ENCODE results near the gene PARN. TPM values are rescaled to one million over a fixed set of nuclear protein-coding genes. Genes with fewer than 3 reads are reported as not detected.
"Not testable (repeated sequence)": the region's sequence is repeated elsewhere in the genome, so short reads cannot be mapped to it uniquely, and the experiment has no call there.

PARN gene
- total RNA-seq, 5 donors from 2014 or later (not counting 1 experiment from before 2014, with no cell fraction given) = 34.4 to 42.7 (median 38.4) TPM

DNA sequence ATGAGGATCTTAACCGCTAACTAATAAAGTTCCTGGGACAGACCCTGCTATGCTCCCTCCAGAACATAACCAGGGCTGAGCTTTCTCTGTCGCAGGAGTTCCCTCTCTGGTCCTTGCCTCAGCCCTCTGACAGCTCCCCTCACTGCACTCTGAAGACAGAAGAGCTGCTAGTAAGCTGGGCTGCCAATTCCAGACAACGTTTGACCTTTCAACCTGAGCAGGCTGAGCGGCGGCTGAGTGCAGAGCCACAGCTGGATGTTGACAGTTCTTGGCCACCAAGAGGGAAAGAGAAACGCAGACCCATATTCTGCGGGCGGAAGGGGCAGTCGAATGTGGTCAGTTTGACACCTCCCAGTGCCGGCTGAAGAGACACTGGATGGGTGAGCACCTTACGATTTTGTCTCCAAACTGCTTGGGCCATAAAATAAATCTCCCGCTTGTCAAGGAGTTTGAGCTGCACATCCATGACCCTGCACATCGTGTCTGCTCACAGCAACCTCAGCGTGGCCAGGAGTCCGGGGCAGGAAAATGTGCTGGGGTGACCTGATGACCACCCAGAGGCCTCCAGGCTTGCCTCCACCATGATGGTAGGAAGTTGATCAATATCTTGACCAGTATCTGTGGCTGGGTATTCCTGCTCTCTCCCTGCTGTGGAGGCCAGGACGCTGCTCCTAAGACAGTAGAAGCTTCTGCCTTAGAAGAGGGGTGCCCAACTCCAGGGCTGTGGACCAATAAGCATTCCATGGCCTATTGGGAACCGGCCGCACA lies 209.2 kb downstream of the PARN start:
- H3K4me3 ChIP-seq (ENCODE audit: control insufficient read depth in 1 of 2, extremely low read depth in 1 of 2, low read length in 1 of 2) = no peak overlapping the region
- H3K4me3 Mint-ChIP-seq = no peak overlapping the region
- no peaks in the 10 kb centered on the region for H3K27me3 ChIP-seq (replicated peaks in 1 of 2; ENCODE audit: control insufficient read depth in 2 of 2, extremely low read depth in 1 of 2, insufficient read depth in 2 of 2, low read length in 1 of 2)
- ChIA-PET POLR2A (no interaction called here), CTCF (no interaction called here)
- H3K36me3 ChIP-seq (ENCODE audit: control insufficient read depth in 2 of 2, extremely low read depth in 1 of 2, insufficient read depth in 1 of 2, low read length in 1 of 2) = peaks cover 0 to 6% of the 10 kb centered on the region in 2 donors
- no peak overlapping the region for H3K27ac ChIP-seq (ENCODE audit: low read length)
- no peaks in the 10 kb centered on the region for H3K4me1 ChIP-seq (ENCODE audit: control insufficient read depth in 1 of 2, extremely low read depth in 1 of 2, insufficient read depth in 2 of 2, low read length in 2 of 2)
- no peaks in the 10 kb centered on the region for H3K27me3 Mint-ChIP-seq
- no peaks in the 10 kb centered on the region for H3K4me1 Mint-ChIP-seq
- ATAC-seq (replicated peaks in 1 of 4) (no peak), DNase-seq (no peak)
- peaks cover 13% of the 10 kb centered on the region for H3K36me3 Mint-ChIP-seq
- H3K9me3 ChIP-seq = no peaks in the 10 kb centered on the region
- H3K27ac Mint-ChIP-seq = no peak overlapping the region
- WGBS (ENCODE audit: insufficient coverage) = 93% methylated on average over 13 of the region's 18 CpGs
- no peaks in the 10 kb centered on the region for H3K9me3 Mint-ChIP-seq

DNA sequence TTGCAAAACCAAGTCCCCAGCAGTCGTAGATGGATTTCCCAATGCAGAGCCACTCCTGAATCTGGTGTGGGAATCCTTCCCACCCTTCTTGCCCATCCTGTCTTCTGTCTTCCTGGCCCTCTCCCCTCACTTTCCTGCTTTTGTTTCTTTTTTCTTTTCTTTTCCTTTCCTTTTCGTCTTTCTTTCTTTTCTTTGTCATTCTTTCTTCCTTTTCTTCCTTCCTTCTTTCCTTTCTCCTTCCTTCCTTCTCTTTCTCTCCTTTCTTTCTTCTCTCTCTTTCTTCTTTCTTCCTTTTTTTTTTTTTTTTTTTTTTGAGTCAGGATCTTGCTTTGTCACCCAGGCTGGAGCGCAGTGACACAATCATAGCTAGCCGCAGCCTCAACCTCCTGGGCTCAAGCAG lies 209.8 kb downstream of the PARN start:
- POLR2A ChIA-PET; DNase-seq; H3K9me3 Mint-ChIP-seq; H3K27me3 ChIP-seq (replicated peaks in 1 of 2; ENCODE audit: control insufficient read depth in 2 of 2, extremely low read depth in 1 of 2, insufficient read depth in 2 of 2, low read length in 1 of 2); H3K4me3 ChIP-seq (ENCODE audit: control insufficient read depth in 1 of 2, extremely low read depth in 1 of 2, low read length in 1 of 2); H3K4me1 Mint-ChIP-seq; H3K36me3 ChIP-seq (ENCODE audit: control insufficient read depth in 2 of 2, extremely low read depth in 1 of 2, insufficient read depth in 1 of 2, low read length in 1 of 2); H3K9me3 ChIP-seq; H3K27ac ChIP-seq (ENCODE audit: low read length); ATAC-seq (replicated peaks in 1 of 4); H3K27ac Mint-ChIP-seq; H3K4me1 ChIP-seq (ENCODE audit: control insufficient read depth in 1 of 2, extremely low read depth in 1 of 2, insufficient read depth in 2 of 2, low read length in 2 of 2); H3K4me3 Mint-ChIP-seq; CTCF ChIA-PET; H3K27me3 Mint-ChIP-seq: not testable (repeated sequence)
- H3K36me3 Mint-ChIP-seq = peaks cover 13% of the 10 kb centered on the region
- WGBS (ENCODE audit: insufficient coverage) = 95% methylated on average over 3 of the region's 4 CpGs

DNA sequence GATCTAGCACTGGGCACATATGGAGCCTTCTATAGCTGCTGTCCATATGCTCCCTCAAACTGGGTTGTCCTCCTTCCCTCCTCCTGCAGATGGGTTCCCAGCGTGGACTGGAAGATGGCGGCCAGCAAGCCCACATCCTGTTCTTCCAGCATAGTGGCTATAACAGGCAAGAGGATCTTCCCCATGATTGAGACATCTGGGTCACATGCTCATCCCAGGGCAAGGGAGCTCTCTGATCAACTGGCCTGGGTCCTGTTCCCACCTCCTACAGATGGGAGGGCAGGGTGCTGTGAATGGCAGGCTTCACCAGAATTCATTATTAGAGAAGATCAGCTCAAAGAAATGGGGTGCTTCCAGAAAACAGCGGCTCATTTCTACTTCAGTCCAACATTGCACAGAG lies 210.2 kb downstream of the PARN start:
- no peak overlapping the region for H3K4me3 Mint-ChIP-seq
- H3K36me3 Mint-ChIP-seq = peaks cover 13% of the 10 kb centered on the region
- CTCF ChIA-PET = no interaction called here
- Histone ChIP-seq H3K4me1 (ENCODE audit: control insufficient read depth in 1 of 2, extremely low read depth in 1 of 2, insufficient read depth in 2 of 2, low read length in 2 of 2) (no peaks in the 10 kb centered on the region), H3K27ac (ENCODE audit: low read length) (no peak overlapping the region), H3K27me3 (replicated peaks in 1 of 2; ENCODE audit: control insufficient read depth in 2 of 2, extremely low read depth in 1 of 2, insufficient read depth in 2 of 2, low read length in 1 of 2) (no peaks in the 10 kb centered on the region), H3K36me3 (ENCODE audit: control insufficient read depth in 2 of 2, extremely low read depth in 1 of 2, insufficient read depth in 1 of 2, low read length in 1 of 2) (peaks cover 0 to 6% of the 10 kb centered on the region in 2 donors), H3K4me3 (ENCODE audit: control insufficient read depth in 1 of 2, extremely low read depth in 1 of 2, low read length in 1 of 2) (no peak overlapping the region), H3K9me3 (no peaks in the 10 kb centered on the region)
- no peak for ATAC-seq (replicated peaks in 1 of 4)
- POLR2A ChIA-PET = no interaction called here
- WGBS (ENCODE audit: insufficient coverage) = 93% methylated on average over 2 of the region's 3 CpGs
- no peak overlapping the region for H3K27ac Mint-ChIP-seq
- H3K9me3 Mint-ChIP-seq = no peaks in the 10 kb centered on the region
- H3K4me1 Mint-ChIP-seq = no peaks in the 10 kb centered on the region
- H3K27me3 Mint-ChIP-seq = no peaks in the 10 kb centered on the region
- DNase-seq = no peak

DNA sequence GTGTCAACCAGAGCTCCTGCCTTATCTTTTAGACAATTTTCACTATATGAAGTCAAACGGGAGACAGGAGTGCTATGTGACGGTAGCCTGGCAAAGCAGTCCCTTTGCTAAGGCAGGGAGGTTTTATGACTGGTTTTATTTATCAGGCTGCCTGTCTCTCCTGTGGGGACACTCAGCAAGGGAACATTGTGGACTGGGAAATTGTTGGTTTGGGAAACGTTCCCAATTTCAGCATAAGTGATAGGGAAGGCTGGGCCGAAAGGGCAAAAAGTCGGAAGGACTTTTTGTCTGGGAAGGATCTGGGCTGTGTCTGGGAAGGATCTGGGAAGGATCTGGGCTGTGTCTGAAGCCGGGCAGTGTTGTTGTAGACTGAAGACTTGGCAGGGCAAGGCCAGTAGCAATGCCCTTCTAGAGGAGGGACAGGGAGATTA lies 211.2 kb downstream of the PARN start:
- DNase-seq (no peak), ATAC-seq (replicated peaks in 1 of 4) (no peak)
- Mint-ChIP-seq H3K9me3 (no peaks in the 10 kb centered on the region), H3K27ac (no peak overlapping the region), H3K4me1 (no peaks in the 10 kb centered on the region), H3K36me3 (peaks cover 10% of the 10 kb centered on the region), H3K4me3 (no peak overlapping the region), H3K27me3 (no peaks in the 10 kb centered on the region)
- 79% methylated on average over 5 of the region's 6 CpGs for WGBS (ENCODE audit: insufficient coverage)
- CTCF ChIA-PET = no interaction called here
- H3K36me3 ChIP-seq (ENCODE audit: control insufficient read depth in 2 of 2, extremely low read depth in 1 of 2, insufficient read depth in 1 of 2, low read length in 1 of 2) = peaks cover 0 to 6% of the 10 kb centered on the region in 2 donors
- POLR2A ChIA-PET = no interaction called here
- no peak overlapping the region for H3K27ac ChIP-seq (ENCODE audit: low read length)
- no peaks in the 10 kb centered on the region for H3K9me3 ChIP-seq
- H3K4me3 ChIP-seq (ENCODE audit: control insufficient read depth in 1 of 2, extremely low read depth in 1 of 2, low read length in 1 of 2) = no peak overlapping the region
- H3K27me3 ChIP-seq (replicated peaks in 1 of 2; ENCODE audit: control insufficient read depth in 2 of 2, extremely low read depth in 1 of 2, insufficient read depth in 2 of 2, low read length in 1 of 2) = no peaks in the 10 kb centered on the region
- no peaks in the 10 kb centered on the region for H3K4me1 ChIP-seq (ENCODE audit: control insufficient read depth in 1 of 2, extremely low read depth in 1 of 2, insufficient read depth in 2 of 2, low read length in 2 of 2)

DNA sequence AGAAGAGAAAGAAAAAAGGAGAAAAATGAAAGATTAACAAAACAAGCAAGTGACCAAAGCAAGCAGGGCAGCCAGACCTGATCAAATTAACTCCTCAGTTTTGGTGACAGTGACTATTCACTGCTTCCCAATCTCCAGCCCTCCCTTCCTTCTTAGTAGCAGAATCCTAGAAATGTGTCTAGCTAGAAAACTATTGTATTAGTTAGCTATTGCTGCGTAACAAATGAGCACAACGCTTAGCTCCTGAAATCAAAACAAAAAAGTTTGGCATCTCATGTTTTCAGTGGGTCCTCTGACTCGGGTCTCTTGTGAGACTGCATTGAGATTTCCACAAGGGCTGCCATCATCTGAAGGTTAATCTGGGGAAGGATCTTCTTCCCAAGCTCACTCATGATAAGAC lies 213.9 kb downstream of the PARN start:
- CTCF ChIA-PET = interaction anchor here (0.5 to 0.7 kb wide), 3 partner anchors 43 to 316 kb away, joined by 3 to 4 read pairs (median 3); no protein-coding TSS in a partner anchor
- no peak for ATAC-seq (replicated peaks in 1 of 4)
- H3K36me3 Mint-ChIP-seq = no peaks in the 10 kb centered on the region

DNA sequence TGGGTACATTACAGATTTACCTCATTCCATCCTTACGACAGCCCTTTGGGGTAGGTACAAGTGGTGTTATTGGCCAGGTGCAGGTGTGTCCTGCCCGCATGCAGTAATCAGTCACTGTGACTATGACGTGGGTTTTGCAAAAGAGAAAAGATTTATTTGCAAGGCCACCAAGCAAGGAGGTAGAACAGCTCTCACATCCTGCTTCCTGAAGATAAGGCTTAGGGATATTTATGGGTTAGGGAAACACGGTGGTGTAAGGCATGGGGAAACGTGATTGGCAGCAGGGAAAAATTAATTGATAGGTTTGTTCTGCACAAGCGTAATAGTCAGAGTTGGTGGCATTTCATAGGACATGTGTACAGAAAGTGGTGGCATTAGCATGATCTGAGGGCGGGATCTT lies 214.8 kb downstream of the PARN start:
- Mint-ChIP-seq H3K4me3 (no peak overlapping the region), H3K36me3 (no peaks in the 10 kb centered on the region), H3K9me3 (no peaks in the 10 kb centered on the region), H3K27ac (no peak overlapping the region), H3K27me3 (no peaks in the 10 kb centered on the region), H3K4me1 (no peaks in the 10 kb centered on the region)
- WGBS (ENCODE audit: insufficient coverage) = 20% methylated on average over 3 of the region's 7 CpGs
- Histone ChIP-seq H3K27ac (ENCODE audit: low read length) (no peak overlapping the region), H3K4me1 (ENCODE audit: control insufficient read depth in 1 of 2, extremely low read depth in 1 of 2, insufficient read depth in 2 of 2, low read length in 2 of 2) (no peaks in the 10 kb centered on the region), H3K9me3 (no peaks in the 10 kb centered on the region), H3K4me3 (ENCODE audit: control insufficient read depth in 1 of 2, extremely low read depth in 1 of 2, low read length in 1 of 2) (no peak overlapping the region), H3K27me3 (replicated peaks in 1 of 2; ENCODE audit: control insufficient read depth in 2 of 2, extremely low read depth in 1 of 2, insufficient read depth in 2 of 2, low read length in 1 of 2) (no peaks in the 10 kb centered on the region), H3K36me3 (ENCODE audit: control insufficient read depth in 2 of 2, extremely low read depth in 1 of 2, insufficient read depth in 1 of 2, low read length in 1 of 2) (no peaks in the 10 kb centered on the region)
- ChIA-PET CTCF (no interaction called here), POLR2A (no interaction called here)
- DNase-seq = no peak
- no peak for ATAC-seq (replicated peaks in 1 of 4)

More for the DNA sequence above, 213.9 kb downstream of the PARN start:
- no peak for DNase-seq
- no peaks in the 10 kb centered on the region for H3K9me3 Mint-ChIP-seq
- Histone ChIP-seq H3K9me3 (no peaks in the 10 kb centered on the region), H3K4me3 (ENCODE audit: control insufficient read depth in 1 of 2, extremely low read depth in 1 of 2, low read length in 1 of 2) (no peak overlapping the region), H3K36me3 (ENCODE audit: control insufficient read depth in 2 of 2, extremely low read depth in 1 of 2, insufficient read depth in 1 of 2, low read length in 1 of 2) (peaks cover 0 to 3% of the 10 kb centered on the region in 2 donors), H3K27ac (ENCODE audit: low read length) (no peak overlapping the region), H3K27me3 (replicated peaks in 1 of 2; ENCODE audit: control insufficient read depth in 2 of 2, extremely low read depth in 1 of 2, insufficient read depth in 2 of 2, low read length in 1 of 2) (no peaks in the 10 kb centered on the region), H3K4me1 (ENCODE audit: control insufficient read depth in 1 of 2, extremely low read depth in 1 of 2, insufficient read depth in 2 of 2, low read length in 2 of 2) (no peaks in the 10 kb centered on the region)
- no peak overlapping the region for H3K4me3 Mint-ChIP-seq
- H3K27me3 Mint-ChIP-seq = no peaks in the 10 kb centered on the region
- POLR2A ChIA-PET = no interaction called here
- no peak overlapping the region for H3K27ac Mint-ChIP-seq
- WGBS (ENCODE audit: insufficient coverage) = 100% methylated on average over 2 of the region's 3 CpGs
- H3K4me1 Mint-ChIP-seq = no peaks in the 10 kb centered on the region

All from T-cell (primary cell).